Peyer's patch (tissue), 4 donors: ENCODE measurements around the gene STC2.

Source experiments
- CTCF ChIP-seq, 6 experiments: fragments of 450-650 bp in 4 of 6; fragments of 200-600 bp in 2 of 6; sonication (generic) in 1 of 6; IDR thresholded peaks; one replicate each; pipeline ENCODE4 v1.5.1; 2017 to 2019; ENCODE audit warnings: antibody characterized with exemption in 6 of 6, mild to moderate bottlenecking in 3 of 6, moderate library complexity in 1 of 6
- POLR2A ChIP-seq, 2 donors: fragments of 450-650 bp; IDR thresholded peaks; one replicate each; pipeline ENCODE4 v1.5.1; 2017; ENCODE audit warnings: antibody characterized with exemption in 2 of 2, mild to moderate bottlenecking in 2 of 2, moderate library complexity in 2 of 2

DNA sequence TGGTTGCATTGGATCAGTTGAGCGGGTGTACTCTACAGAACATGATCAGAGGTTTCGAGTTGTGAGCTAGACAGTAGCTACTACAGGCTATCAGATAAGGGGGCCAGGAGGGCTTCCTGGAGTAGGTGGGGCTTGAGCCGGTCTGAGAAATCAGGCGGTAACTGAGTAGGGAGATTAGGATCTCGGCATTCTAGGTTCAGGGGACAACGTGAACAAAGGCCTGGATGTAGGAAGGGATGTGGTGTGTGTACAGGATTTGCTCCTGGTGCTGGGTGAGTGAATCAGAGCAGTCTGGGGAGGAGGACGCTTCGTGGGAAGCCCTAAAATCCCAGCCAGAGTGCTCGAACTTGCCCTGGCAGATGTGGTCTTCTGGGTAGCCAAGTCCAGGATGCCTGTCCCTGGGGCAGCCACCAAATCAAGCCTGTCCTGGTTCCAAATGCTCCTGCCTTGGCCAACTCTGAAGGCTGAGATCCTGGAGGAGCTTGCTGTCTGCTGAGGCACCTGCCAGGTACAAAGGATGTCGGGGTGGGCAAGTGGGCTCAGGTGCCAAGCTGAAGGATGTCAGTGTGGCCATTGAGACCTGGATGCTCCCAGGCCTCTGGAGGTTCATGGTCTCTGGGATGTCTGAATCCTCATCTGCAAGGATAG is 33.4 kb downstream of the STC2 start:
- no peak for TF ChIP-seq CTCF (IDR thresholded peaks at IDR 0.05)
- no peak for TF ChIP-seq POLR2A (IDR thresholded peaks at IDR 0.05)
